ENCODE data around the gene PLK3. TPM values are rescaled to one million over a fixed set of nuclear protein-coding genes. Genes with fewer than 3 reads are reported as not detected.

PLK3 gene
- total and polyA plus RNA-seq, 9 of the 15 experiments (the other 6 are each of a cell fraction or from before 2014, with no cell fraction given), result 0.52 to 22.7 (median 11.0) TPM

DNA sequence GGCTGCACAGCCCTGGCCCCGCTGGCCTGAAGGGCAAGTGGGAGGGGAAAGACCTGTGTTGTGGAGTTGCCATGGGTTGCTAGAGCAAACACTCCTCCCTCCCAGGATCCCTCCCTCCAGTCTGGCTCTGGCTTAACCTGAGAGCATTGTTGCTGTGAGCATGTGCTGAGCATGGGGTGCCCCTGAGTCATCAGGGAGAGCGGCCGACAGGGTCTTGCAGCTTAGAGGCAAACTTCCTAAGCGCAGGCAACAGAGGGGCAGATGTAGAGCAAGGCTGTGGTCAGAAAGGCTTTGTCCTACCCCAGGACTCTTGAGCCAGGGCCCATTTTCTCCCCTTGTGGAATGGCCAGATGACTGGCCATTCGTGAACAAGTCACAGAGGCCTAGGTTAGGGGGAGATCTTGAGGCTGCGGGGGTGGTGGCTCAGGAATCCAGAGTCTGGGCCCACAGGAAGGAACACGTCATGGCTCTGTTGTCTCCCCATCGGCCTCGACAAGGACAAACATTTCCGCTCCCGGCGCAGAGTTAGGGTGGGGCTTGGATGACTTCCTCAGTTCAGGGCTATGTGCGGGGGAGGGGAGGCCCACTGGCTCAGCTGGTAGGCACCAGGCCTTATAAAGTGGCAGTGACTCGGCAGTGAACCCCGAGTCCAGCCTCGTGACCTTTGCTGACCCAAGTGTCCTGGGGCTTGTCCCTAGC, 7.3 kb downstream of the PLK3 start (continued):
- TF ChIP-seq BRF1 (IDR thresholded peaks at IDR 0.05; ENCODE audit: borderline replicate concordance, extremely low read depth, insufficient read length), result no peak
- TF ChIP-seq, protein P1, sequence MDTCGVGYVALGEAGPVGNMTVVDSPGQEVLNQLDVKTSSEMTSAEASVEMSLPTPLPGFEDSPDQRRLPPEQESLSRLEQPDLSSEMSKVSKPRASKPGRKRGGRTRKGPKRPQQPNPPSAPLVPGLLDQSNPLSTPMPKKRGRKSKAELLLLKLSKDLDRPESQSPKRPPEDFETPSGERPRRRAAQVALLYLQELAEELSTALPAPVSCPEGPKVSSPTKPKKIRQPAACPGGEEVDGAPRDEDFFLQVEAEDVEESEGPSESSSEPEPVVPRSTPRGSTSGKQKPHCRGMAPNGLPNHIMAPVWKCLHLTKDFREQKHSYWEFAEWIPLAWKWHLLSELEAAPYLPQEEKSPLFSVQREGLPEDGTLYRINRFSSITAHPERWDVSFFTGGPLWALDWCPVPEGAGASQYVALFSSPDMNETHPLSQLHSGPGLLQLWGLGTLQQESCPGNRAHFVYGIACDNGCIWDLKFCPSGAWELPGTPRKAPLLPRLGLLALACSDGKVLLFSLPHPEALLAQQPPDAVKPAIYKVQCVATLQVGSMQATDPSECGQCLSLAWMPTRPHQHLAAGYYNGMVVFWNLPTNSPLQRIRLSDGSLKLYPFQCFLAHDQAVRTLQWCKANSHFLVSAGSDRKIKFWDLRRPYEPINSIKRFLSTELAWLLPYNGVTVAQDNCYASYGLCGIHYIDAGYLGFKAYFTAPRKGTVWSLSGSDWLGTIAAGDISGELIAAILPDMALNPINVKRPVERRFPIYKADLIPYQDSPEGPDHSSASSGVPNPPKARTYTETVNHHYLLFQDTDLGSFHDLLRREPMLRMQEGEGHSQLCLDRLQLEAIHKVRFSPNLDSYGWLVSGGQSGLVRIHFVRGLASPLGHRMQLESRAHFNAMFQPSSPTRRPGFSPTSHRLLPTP (IDR thresholded peaks at IDR 0.05; ENCODE audit: borderline replicate concordance, extremely low read depth, insufficient read length), result no peak
- TF ChIP-seq NCOR1 (IDR thresholded peaks at IDR 0.05), result peak; percentile 74
- TF ChIP-seq ZNF274 (IDR thresholded peaks at IDR 0.05; ENCODE audit: borderline replicate concordance, low read depth, low read length), result no peak
- TF ChIP-seq ZNF75A (CRISPR knock-in tag; IDR thresholded peaks at IDR 0.05), result no peak
- TF ChIP-seq, protein P2, sequence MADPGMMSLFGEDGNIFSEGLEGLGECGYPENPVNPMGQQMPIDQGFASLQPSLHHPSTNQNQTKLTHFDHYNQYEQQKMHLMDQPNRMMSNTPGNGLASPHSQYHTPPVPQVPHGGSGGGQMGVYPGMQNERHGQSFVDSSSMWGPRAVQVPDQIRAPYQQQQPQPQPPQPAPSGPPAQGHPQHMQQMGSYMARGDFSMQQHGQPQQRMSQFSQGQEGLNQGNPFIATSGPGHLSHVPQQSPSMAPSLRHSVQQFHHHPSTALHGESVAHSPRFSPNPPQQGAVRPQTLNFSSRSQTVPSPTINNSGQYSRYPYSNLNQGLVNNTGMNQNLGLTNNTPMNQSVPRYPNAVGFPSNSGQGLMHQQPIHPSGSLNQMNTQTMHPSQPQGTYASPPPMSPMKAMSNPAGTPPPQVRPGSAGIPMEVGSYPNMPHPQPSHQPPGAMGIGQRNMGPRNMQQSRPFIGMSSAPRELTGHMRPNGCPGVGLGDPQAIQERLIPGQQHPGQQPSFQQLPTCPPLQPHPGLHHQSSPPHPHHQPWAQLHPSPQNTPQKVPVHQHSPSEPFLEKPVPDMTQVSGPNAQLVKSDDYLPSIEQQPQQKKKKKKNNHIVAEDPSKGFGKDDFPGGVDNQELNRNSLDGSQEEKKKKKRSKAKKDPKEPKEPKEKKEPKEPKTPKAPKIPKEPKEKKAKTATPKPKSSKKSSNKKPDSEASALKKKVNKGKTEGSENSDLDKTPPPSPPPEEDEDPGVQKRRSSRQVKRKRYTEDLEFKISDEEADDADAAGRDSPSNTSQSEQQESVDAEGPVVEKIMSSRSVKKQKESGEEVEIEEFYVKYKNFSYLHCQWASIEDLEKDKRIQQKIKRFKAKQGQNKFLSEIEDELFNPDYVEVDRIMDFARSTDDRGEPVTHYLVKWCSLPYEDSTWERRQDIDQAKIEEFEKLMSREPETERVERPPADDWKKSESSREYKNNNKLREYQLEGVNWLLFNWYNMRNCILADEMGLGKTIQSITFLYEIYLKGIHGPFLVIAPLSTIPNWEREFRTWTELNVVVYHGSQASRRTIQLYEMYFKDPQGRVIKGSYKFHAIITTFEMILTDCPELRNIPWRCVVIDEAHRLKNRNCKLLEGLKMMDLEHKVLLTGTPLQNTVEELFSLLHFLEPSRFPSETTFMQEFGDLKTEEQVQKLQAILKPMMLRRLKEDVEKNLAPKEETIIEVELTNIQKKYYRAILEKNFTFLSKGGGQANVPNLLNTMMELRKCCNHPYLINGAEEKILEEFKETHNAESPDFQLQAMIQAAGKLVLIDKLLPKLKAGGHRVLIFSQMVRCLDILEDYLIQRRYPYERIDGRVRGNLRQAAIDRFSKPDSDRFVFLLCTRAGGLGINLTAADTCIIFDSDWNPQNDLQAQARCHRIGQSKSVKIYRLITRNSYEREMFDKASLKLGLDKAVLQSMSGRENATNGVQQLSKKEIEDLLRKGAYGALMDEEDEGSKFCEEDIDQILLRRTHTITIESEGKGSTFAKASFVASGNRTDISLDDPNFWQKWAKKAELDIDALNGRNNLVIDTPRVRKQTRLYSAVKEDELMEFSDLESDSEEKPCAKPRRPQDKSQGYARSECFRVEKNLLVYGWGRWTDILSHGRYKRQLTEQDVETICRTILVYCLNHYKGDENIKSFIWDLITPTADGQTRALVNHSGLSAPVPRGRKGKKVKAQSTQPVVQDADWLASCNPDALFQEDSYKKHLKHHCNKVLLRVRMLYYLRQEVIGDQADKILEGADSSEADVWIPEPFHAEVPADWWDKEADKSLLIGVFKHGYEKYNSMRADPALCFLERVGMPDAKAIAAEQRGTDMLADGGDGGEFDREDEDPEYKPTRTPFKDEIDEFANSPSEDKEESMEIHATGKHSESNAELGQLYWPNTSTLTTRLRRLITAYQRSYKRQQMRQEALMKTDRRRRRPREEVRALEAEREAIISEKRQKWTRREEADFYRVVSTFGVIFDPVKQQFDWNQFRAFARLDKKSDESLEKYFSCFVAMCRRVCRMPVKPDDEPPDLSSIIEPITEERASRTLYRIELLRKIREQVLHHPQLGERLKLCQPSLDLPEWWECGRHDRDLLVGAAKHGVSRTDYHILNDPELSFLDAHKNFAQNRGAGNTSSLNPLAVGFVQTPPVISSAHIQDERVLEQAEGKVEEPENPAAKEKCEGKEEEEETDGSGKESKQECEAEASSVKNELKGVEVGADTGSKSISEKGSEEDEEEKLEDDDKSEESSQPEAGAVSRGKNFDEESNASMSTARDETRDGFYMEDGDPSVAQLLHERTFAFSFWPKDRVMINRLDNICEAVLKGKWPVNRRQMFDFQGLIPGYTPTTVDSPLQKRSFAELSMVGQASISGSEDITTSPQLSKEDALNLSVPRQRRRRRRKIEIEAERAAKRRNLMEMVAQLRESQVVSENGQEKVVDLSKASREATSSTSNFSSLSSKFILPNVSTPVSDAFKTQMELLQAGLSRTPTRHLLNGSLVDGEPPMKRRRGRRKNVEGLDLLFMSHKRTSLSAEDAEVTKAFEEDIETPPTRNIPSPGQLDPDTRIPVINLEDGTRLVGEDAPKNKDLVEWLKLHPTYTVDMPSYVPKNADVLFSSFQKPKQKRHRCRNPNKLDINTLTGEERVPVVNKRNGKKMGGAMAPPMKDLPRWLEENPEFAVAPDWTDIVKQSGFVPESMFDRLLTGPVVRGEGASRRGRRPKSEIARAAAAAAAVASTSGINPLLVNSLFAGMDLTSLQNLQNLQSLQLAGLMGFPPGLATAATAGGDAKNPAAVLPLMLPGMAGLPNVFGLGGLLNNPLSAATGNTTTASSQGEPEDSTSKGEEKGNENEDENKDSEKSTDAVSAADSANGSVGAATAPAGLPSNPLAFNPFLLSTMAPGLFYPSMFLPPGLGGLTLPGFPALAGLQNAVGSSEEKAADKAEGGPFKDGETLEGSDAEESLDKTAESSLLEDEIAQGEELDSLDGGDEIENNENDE (IDR thresholded peaks at IDR 0.05; ENCODE audit: low read depth, low read length), result peak; percentile 29
- TF ChIP-seq NR2F6 (CRISPR knock-in tag; IDR thresholded peaks at IDR 0.05), result no peak
- peak; percentile 95 for TF ChIP-seq MYNN (IDR thresholded peaks at IDR 0.05)
- TF ChIP-seq MYNN (CRISPR knock-in tag; IDR thresholded peaks at IDR 0.05), result no peak
- TF ChIP-seq JUN (IDR thresholded peaks at IDR 0.05; ENCODE audit: borderline replicate concordance, low read depth, low read length), result peak; percentile 46
- peak; percentile 98; the same call in 1 of the 2 replicates for TF ChIP-seq JUN (CRISPR knock-in tag; IDR thresholded peaks at IDR 0.05; ENCODE audit: borderline replicate concordance)
